ENCODE data around the gene CRYGN. TPM values are rescaled to one million over a fixed set of nuclear protein-coding genes. Genes with fewer than 3 reads are reported as not detected.

The CRYGN gene
- total and polyA plus RNA-seq, 8 donors, result not detected

DNA sequence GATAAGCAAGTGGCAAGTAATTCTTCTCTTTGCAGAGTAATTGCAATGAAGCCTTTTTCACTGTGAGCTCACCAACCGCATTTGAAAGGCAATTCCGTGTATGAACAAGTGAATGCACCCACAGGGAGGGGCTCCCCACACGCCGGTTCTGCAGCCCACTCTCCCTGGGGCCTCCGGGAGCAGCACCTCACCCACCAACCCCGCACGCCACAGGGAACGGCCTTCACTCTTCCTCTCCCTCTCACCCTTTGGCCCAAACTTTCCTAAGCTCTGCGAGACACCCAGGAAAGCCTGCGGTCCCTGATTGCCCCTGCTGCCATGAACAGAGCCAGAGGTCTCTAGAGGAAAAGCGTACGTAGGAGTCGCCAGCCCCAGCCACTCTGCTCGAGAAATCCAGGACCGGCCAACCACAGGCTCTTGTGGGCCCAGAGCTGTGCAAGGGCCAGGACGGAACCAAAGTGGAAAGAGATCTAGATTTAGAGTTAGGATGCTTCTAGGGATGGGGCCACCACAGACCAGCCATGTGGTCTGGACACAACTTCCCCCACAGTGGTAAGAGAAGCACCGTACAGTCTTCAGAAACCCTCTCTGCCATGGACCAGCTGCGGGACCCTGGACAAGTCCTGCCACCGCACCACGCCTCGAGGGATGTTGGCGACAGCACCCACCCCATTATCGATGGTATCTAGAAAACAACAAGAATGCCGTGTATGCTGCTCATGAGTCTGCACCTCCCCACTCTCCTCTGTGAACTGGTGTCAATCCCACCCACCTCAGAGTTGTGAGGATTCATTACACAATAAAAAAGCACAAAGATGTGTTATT, 33.7 kb downstream of the CRYGN start:
- 89 to 94% (median 91%) methylated on average over 23 to 24 of the region's 24 CpGs for WGBS, 5 donors
- Histone ChIP-seq H3K4me1 (peaks cover 29 to 50% (median 37%) of the 10 kb centered on the region in 4 donors), H3K9me3 (no peaks in the 10 kb centered on the region), H3K36me3 (no peaks in the 10 kb centered on the region), H3K27me3 (peaks cover 11 to 41% (median 30%) of the 10 kb centered on the region in 3 donors), H3K27ac (no peak overlapping the region), H3K4me3 (no peak overlapping the region)
- no peak for DNase-seq
- TF ChIP-seq CTCF (IDR thresholded peaks at IDR 0.05) (no peak), POLR2A (IDR thresholded peaks at IDR 0.05) (no peak), POLR2AphosphoS5 (IDR thresholded peaks at IDR 0.05) (no peak), EP300 (IDR thresholded peaks at IDR 0.05) (no peak)
- intact Hi-C loops (cut with DNase I; ENCODE audit: low total_unique reads), result no loop called here

DNA sequence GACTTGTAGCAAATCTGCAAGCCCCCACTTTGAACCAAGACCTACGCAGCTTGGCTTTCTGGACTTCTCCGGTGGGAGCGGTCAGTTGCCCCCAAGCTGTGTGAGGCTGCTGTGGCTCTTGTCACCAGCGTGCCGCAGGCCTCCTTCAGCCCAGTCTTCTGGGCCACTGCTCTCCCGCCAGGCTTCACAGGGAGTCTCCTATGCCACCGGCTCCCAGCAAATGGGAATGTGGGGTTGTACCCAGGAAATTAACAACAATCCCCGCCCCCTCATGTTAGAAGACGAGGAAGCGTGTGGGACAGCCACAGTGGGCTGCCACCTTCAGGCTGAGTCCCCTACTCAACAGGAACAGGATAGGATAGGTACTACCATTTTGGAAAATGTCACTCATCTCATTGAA, 34.4 kb downstream of the CRYGN start:
- Histone ChIP-seq H3K4me1 (peaks cover 28 to 47% (median 31%) of the 10 kb centered on the region in 4 donors), H3K36me3 (no peaks in the 10 kb centered on the region), H3K27me3 (peaks cover 11 to 41% (median 23%) of the 10 kb centered on the region in 3 donors), H3K4me3 (no peak overlapping the region), H3K9me3 (no peaks in the 10 kb centered on the region), H3K27ac (no peak overlapping the region)
- intact Hi-C loops (cut with DNase I; ENCODE audit: low total_unique reads), result no loop called here
- 86 to 93% (median 91%) methylated on average over 6 to 10 of the region's 10 CpGs for WGBS, 5 donors
- no peak for DNase-seq
- TF ChIP-seq CTCF (IDR thresholded peaks at IDR 0.05), result no peak
- TF ChIP-seq POLR2A (IDR thresholded peaks at IDR 0.05), result no peak
- TF ChIP-seq EP300 (IDR thresholded peaks at IDR 0.05), result no peak
- no peak for TF ChIP-seq POLR2AphosphoS5 (IDR thresholded peaks at IDR 0.05)

- no peak for DNase-seq
- Histone ChIP-seq H3K27ac (peak overlapping the region in 1 of 5 donors; percentile 54), H3K4me3 (no peak overlapping the region), H3K27me3 (peaks cover 10 to 39% (median 18%) of the 10 kb centered on the region in 3 donors), H3K36me3 (no peaks in the 10 kb centered on the region), H3K9me3 (no peaks in the 10 kb centered on the region), H3K4me1 (peaks cover 23 to 42% (median 26%) of the 10 kb centered on the region in 4 donors)
- no peak for TF ChIP-seq POLR2A (IDR thresholded peaks at IDR 0.05)
- TF ChIP-seq CTCF (IDR thresholded peaks at IDR 0.05), result no peak
- no peak for TF ChIP-seq EP300 (IDR thresholded peaks at IDR 0.05)
- TF ChIP-seq POLR2AphosphoS5 (IDR thresholded peaks at IDR 0.05), result no peak
- intact Hi-C loops (cut with DNase I; ENCODE audit: low total_unique reads), result no loop called here
- WGBS, 5 donors, result 82 to 91% (median 88%) methylated on average over 9 of the region's 9 CpGs
Observed at GRCh38 chr7:151405056-151405455, 34.9 kb downstream of the CRYGN start.

GRCh38 chr7:151404216-151405011, 35.5 kb downstream of the CRYGN start:
- no peak overlapping the region for H3K4me3 ChIP-seq
- intact Hi-C loops (cut with DNase I; ENCODE audit: low total_unique reads), result no loop called here
- no peaks in the 10 kb centered on the region for H3K36me3 ChIP-seq
- DNase-seq, result peak in 1 of 2 donors; percentile 61
- H3K9me3 ChIP-seq, result no peaks in the 10 kb centered on the region
- WGBS, 5 donors, result 66 to 78% (median 72%) methylated on average over 18 of the region's 18 CpGs
- peaks cover 16 to 36% (median 19%) of the 10 kb centered on the region in 4 donors for H3K4me1 ChIP-seq
- H3K27me3 ChIP-seq, result peaks cover 4 to 32% (median 11%) of the 10 kb centered on the region in 3 donors
- no peak for TF ChIP-seq CTCF (IDR thresholded peaks at IDR 0.05)
- no peak for TF ChIP-seq POLR2A (IDR thresholded peaks at IDR 0.05)
- no peak for TF ChIP-seq POLR2AphosphoS5 (IDR thresholded peaks at IDR 0.05)
- no peak for TF ChIP-seq EP300 (IDR thresholded peaks at IDR 0.05)
- H3K27ac ChIP-seq, result peak overlapping the region in 1 of 5 donors; percentile 54

Measured in stomach (tissue), 9 donors.